IPS-20b (cell line): ENCODE data around the gene GP1BB.

ENCODE experiments used
- H3K27ac ChIP-seq: one replicate; pipeline ENCODE4 v1.5.1; 2013; ENCODE audit warnings: low read length
- H3K27me3 ChIP-seq: 2 replicates; pipeline ENCODE4 v1.6.1; 2013; ENCODE audit warnings: mild to moderate bottlenecking, low read length, inconsistent platforms; ENCODE audit not compliant: insufficient read depth
- H3K36me3 ChIP-seq: 2 replicates; pipeline ENCODE4 v1.6.1; 2013; ENCODE audit warnings: low read depth, mild to moderate bottlenecking, inconsistent platforms, low read length, moderate library complexity; ENCODE audit not compliant: insufficient read depth
- H3K4me1 ChIP-seq: 2 replicates; pipeline ENCODE4 v1.6.1; 2013; ENCODE audit warnings: mild to moderate bottlenecking, control low read depth, inconsistent platforms, low read length, moderate library complexity; ENCODE audit not compliant: insufficient read depth
- H3K4me3 ChIP-seq: 2 replicates; pipeline ENCODE4 v1.5.1; 2013; ENCODE audit warnings: mild to moderate bottlenecking, low read length, inconsistent platforms
- H3K9ac ChIP-seq: 2 replicates; pipeline ENCODE4 v1.6.1; 2013; ENCODE audit warnings: low read depth, mild to moderate bottlenecking, inconsistent platforms, low read length, moderate library complexity
- H3K9me3 ChIP-seq: 2 replicates; pipeline ENCODE4 v1.6.1; 2013; ENCODE audit warnings: mild to moderate bottlenecking, low read depth, low read length, inconsistent platforms; ENCODE audit not compliant: insufficient read depth

GP1BB gene

GRCh38 chr22:19681863-19682245 lies 41.5 kb upstream of the GP1BB start:
- Histone ChIP-seq H3K9ac (no peak overlapping the region), H3K4me1 (no peaks in the 10 kb centered on the region), H3K36me3 (no peaks in the 10 kb centered on the region)

DNA sequence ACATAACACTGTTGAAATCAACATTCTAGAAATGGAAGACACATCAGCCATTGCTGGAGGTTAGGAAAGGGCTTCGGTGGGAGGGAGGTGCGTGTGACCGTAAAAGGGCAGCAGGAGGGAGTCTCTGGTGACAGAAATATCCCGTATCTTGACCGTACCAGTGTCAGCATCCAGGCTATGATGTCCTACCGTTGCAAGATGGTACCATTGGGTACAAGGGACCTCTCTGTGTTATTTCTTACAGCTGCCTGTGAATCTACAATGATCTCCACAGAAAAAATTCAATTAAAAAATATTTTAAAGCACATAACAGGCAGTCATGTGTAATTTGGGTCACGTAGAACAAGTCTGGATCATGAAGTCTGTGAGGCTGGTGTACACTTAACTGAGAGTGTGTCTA lies 36.4 kb upstream of the GP1BB start:
- H3K27ac ChIP-seq, result no peak overlapping the region
- no peaks in the 10 kb centered on the region for H3K27me3 ChIP-seq
- no peak overlapping the region for H3K4me3 ChIP-seq
- H3K4me1 ChIP-seq, result peaks cover 10% of the 10 kb centered on the region; the same call in 1 of the 2 replicates
- H3K36me3 ChIP-seq, result no peaks in the 10 kb centered on the region
- no peaks in the 10 kb centered on the region for H3K9me3 ChIP-seq
- H3K9ac ChIP-seq, result no peak overlapping the region

More at GRCh38 chr22:19681863-19682245, 41.5 kb upstream of the GP1BB start:
- peaks cover 6% of the 10 kb centered on the region; the same call in 1 of the 2 replicates for H3K27me3 ChIP-seq
- no peaks in the 10 kb centered on the region for H3K9me3 ChIP-seq
- H3K4me3 ChIP-seq, result no peak overlapping the region
- no peak overlapping the region for H3K27ac ChIP-seq

GRCh38 chr22:19687561-19688300 lies 35.6 kb upstream of the GP1BB start:
- Histone ChIP-seq H3K4me1 (peaks cover 10% of the 10 kb centered on the region; the same call in 1 of the 2 replicates), H3K9me3 (no peaks in the 10 kb centered on the region), H3K27me3 (no peaks in the 10 kb centered on the region), H3K27ac (no peak overlapping the region), H3K36me3 (no peaks in the 10 kb centered on the region), H3K9ac (no peak overlapping the region), H3K4me3 (no peak overlapping the region)

GRCh38 chr22:19688301-19689290 lies 34.7 kb upstream of the GP1BB start:
- Histone ChIP-seq H3K9ac (no peak overlapping the region), H3K27ac (no peak overlapping the region)

GRCh38 chr22:19689408-19689807 lies 33.9 kb upstream of the GP1BB start:
- no peak overlapping the region for H3K4me3 ChIP-seq
- no peaks in the 10 kb centered on the region for H3K36me3 ChIP-seq
- H3K9me3 ChIP-seq, result no peaks in the 10 kb centered on the region
- no peak overlapping the region for H3K27ac ChIP-seq
- peaks cover 10% of the 10 kb centered on the region; the same call in 1 of the 2 replicates for H3K4me1 ChIP-seq
- H3K9ac ChIP-seq, result no peak overlapping the region
- peaks cover 4% of the 10 kb centered on the region; the same call in 1 of the 2 replicates for H3K27me3 ChIP-seq

More at GRCh38 chr22:19688301-19689290, 34.7 kb upstream of the GP1BB start:
- H3K9me3 ChIP-seq, result no peaks in the 10 kb centered on the region
- H3K4me3 ChIP-seq, result no peak overlapping the region
- H3K36me3 ChIP-seq, result no peaks in the 10 kb centered on the region
- no peaks in the 10 kb centered on the region; the same call in 1 of the 2 replicates for H3K27me3 ChIP-seq
- H3K4me1 ChIP-seq, result peaks cover 10% of the 10 kb centered on the region; the same call in 1 of the 2 replicates

GRCh38 chr22:19691007-19691720 lies 32.2 kb upstream of the GP1BB start:
- Histone ChIP-seq H3K9ac (peak overlapping the region; percentile 13; the same call in 1 of the 2 replicates), H3K27me3 (peaks cover 4% of the 10 kb centered on the region; the same call in 1 of the 2 replicates), H3K9me3 (no peaks in the 10 kb centered on the region), H3K4me3 (no peak overlapping the region), H3K27ac (peak overlapping the region; percentile 9), H3K4me1 (peaks cover 10% of the 10 kb centered on the region; the same call in 1 of the 2 replicates), H3K36me3 (no peaks in the 10 kb centered on the region)

GRCh38 chr22:19691721-19692341 lies 31.5 kb upstream of the GP1BB start:
- peaks cover 4% of the 10 kb centered on the region; the same call in 1 of the 2 replicates for H3K27me3 ChIP-seq
- H3K4me1 ChIP-seq, result peaks cover 10% of the 10 kb centered on the region; the same call in 1 of the 2 replicates
- no peaks in the 10 kb centered on the region for H3K9me3 ChIP-seq
- H3K27ac ChIP-seq, result peak overlapping the region; percentile 9
- no peak overlapping the region for H3K4me3 ChIP-seq
- H3K9ac ChIP-seq, result peak overlapping the region; percentile 13; the same call in 1 of the 2 replicates
- H3K36me3 ChIP-seq, result no peaks in the 10 kb centered on the region

GRCh38 chr22:19693581-19693980 lies 29.8 kb upstream of the GP1BB start:
- Histone ChIP-seq H3K4me3 (no peak overlapping the region), H3K9me3 (no peaks in the 10 kb centered on the region), H3K27ac (no peak overlapping the region), H3K4me1 (peaks cover 10% of the 10 kb centered on the region; the same call in 1 of the 2 replicates), H3K36me3 (no peaks in the 10 kb centered on the region), H3K9ac (no peak overlapping the region), H3K27me3 (peaks cover 4% of the 10 kb centered on the region; the same call in 1 of the 2 replicates)

DNA sequence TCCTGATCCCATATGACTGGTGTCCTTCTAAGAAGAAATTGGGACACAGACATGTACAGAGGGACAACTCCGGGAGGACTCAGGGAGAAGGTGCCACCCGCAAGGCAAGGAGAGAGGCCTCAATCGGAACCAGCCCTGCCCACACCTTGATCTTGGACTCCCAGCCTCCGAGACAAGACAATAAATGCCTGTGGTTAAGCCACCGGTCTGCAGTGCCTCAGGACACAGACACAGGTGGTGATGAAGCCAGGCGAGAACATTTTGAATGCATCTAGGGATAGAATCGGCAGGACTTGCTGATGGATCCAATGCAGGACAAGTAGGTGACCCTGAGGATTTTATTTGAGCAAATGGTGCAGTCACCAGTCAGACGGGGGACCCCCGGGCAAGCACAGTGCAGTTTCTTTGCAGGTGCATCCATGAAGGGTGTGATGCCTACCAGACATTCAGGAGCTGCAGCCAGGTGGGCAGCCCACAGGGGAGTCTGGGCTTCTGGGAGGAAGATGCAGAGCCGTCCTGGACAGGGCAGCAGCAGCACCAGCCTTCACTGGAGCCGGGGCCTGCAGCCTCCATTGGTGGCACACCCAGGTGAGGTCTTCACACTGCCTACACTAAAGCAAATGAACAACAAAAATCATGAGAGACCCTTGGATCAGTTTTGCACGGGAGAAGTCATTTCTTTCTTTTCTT lies 29.2 kb upstream of the GP1BB start:
- Histone ChIP-seq H3K4me1 (peaks cover 10% of the 10 kb centered on the region; the same call in 1 of the 2 replicates), H3K4me3 (no peak overlapping the region), H3K9me3 (no peaks in the 10 kb centered on the region), H3K27ac (no peak overlapping the region), H3K27me3 (peaks cover 4% of the 10 kb centered on the region; the same call in 1 of the 2 replicates), H3K36me3 (no peaks in the 10 kb centered on the region), H3K9ac (no peak overlapping the region)

- no peak overlapping the region for H3K4me3 ChIP-seq
- H3K27me3 ChIP-seq, result peaks cover 4% of the 10 kb centered on the region; the same call in 1 of the 2 replicates
- no peaks in the 10 kb centered on the region for H3K36me3 ChIP-seq
- H3K9ac ChIP-seq, result no peak overlapping the region
- no peak overlapping the region for H3K27ac ChIP-seq
- peaks cover 10% of the 10 kb centered on the region; the same call in 1 of the 2 replicates for H3K4me1 ChIP-seq
- no peaks in the 10 kb centered on the region for H3K9me3 ChIP-seq
Measured at GRCh38 chr22:19694696-19695095, 28.6 kb upstream of the GP1BB start.
